ENCODE data around the gene RPS19. TPM values are rescaled to one million over a fixed set of nuclear protein-coding genes. Genes with fewer than 3 reads are reported as not detected.

Gene RPS19
- total RNA-seq, 1 experiment from 2014 or later = 1,349 TPM

GRCh38 chr19:41811036-41811435, 49.0 kb upstream of the RPS19 start:
- no peaks in the 10 kb centered on the region for H3K4me1 ChIP-seq (ENCODE audit: control insufficient read depth, insufficient read depth, low read length)
- no peak overlapping the region for H3K4me3 ChIP-seq (ENCODE audit: low read depth in 2 of 2, low read length in 2 of 2)
- no peak for TF ChIP-seq TCF7L2 (IDR thresholded peaks at IDR 0.05; ENCODE audit: low read depth, low read length)
- TF ChIP-seq SIN3A (IDR thresholded peaks at IDR 0.05; ENCODE audit: borderline replicate concordance, insufficient read depth, low read depth, low read length) = no peak
- TF ChIP-seq POLR2AphosphoS5 (IDR thresholded peaks at IDR 0.05; ENCODE audit: low read depth, low read length) = no peak
- TF ChIP-seq REST (IDR thresholded peaks at IDR 0.05; ENCODE audit: insufficient read depth in 1 of 2, low read depth in 2 of 2, low read length in 1 of 2) = no peak
- no peak for TF ChIP-seq CTCF (IDR thresholded peaks at IDR 0.05)
- DNase-seq (ENCODE audit: low read depth, low spot score) (no peak), ATAC-seq (no peak)
- H3K9me3 ChIP-seq (ENCODE audit: control insufficient read depth, insufficient read depth, low read depth, low read length) = no peaks in the 10 kb centered on the region
- H3K27me3 ChIP-seq (ENCODE audit: control insufficient read depth, insufficient read depth, low read length) = no peaks in the 10 kb centered on the region
- H3K36me3 ChIP-seq (ENCODE audit: control insufficient read depth, insufficient read depth, low read length) = no peaks in the 10 kb centered on the region
- in situ Hi-C loops (cut with HindIII; ENCODE audit: low pct_unique_long_range_greater_than_20kb, low sequenced_read_pairs) = no loop called here
- no TSS peak for BruUV-seq (replicated peaks)
- ChIA-PET POLR2A (no interaction called here), CTCF (interaction anchor here (0.6 kb wide), 1 partner anchor 9 kb away, joined by 7 read pairs; no protein-coding TSS in a partner anchor)
- H3K27ac ChIP-seq (ENCODE audit: low read length) = no peak overlapping the region
- intact Hi-C loops (cut with micrococcal nuclease; ENCODE audit: unreplicated experiment) = no loop called here

- in situ Hi-C loops (cut with HindIII; ENCODE audit: low pct_unique_long_range_greater_than_20kb, low sequenced_read_pairs) (no loop called here), intact Hi-C loops (cut with micrococcal nuclease; ENCODE audit: unreplicated experiment) (no loop called here)
- DNase-seq (ENCODE audit: low read depth, low spot score) (no peak), ATAC-seq (no peak)
- Histone ChIP-seq H3K4me1 (ENCODE audit: control insufficient read depth, insufficient read depth, low read length) (no peaks in the 10 kb centered on the region), H3K27me3 (ENCODE audit: control insufficient read depth, insufficient read depth, low read length) (no peaks in the 10 kb centered on the region), H3K36me3 (ENCODE audit: control insufficient read depth, insufficient read depth, low read length) (no peaks in the 10 kb centered on the region), H3K27ac (ENCODE audit: low read length) (no peak overlapping the region), H3K4me3 (ENCODE audit: low read depth in 2 of 2, low read length in 2 of 2) (no peak overlapping the region), H3K9me3 (ENCODE audit: control insufficient read depth, insufficient read depth, low read depth, low read length) (no peaks in the 10 kb centered on the region)
- BruUV-seq (replicated peaks) = no TSS peak
- ChIA-PET CTCF (no interaction called here), POLR2A (no interaction called here)
- TF ChIP-seq POLR2AphosphoS5 (IDR thresholded peaks at IDR 0.05; ENCODE audit: low read depth, low read length) (no peak), SIN3A (IDR thresholded peaks at IDR 0.05; ENCODE audit: borderline replicate concordance, insufficient read depth, low read depth, low read length) (no peak), REST (IDR thresholded peaks at IDR 0.05; ENCODE audit: insufficient read depth in 1 of 2, low read depth in 2 of 2, low read length in 1 of 2) (no peak), CTCF (IDR thresholded peaks at IDR 0.05) (no peak), TCF7L2 (IDR thresholded peaks at IDR 0.05; ENCODE audit: low read depth, low read length) (no peak)
Observed at GRCh38 chr19:41811981-41812380, 48.1 kb upstream of the RPS19 start.
